Right forelimb (tissue), 1 donor: ENCODE data around the gene FAM229A.
A peak's percentile ranks its signal among the peaks of the same experiment; 100 is the strongest.
"Not testable (repeated sequence)": the region's sequence is repeated elsewhere in the genome, so short reads cannot be mapped to it uniquely, and the experiment has no call there.

ENCODE experiments used
- DNase-seq: peaks from one replicate; pipeline ENCODE4 v3.0.0-alpha.2; 2018

FAM229A gene

DNA sequence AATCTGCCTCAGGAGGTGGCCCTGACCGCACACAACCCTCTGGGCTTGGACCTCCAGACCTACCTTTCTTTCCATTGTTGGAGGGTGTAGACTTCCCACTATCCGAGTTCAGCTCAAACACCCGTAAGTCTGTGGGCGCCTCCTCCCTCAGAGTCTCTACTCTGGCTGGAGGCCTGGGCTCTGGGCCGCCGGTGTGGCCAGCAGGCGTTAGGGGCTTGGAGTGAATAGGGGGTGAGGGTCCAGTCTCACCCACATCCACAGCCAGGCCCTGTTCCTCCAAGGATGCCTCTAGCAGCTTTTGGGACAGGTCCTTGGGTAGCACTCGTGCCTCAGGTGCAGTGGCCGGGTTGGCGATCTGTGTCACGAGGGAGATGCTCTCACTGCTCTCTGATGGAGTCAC is 13.9 kb upstream of the FAM229A start:
- no peak for DNase-seq

DNA sequence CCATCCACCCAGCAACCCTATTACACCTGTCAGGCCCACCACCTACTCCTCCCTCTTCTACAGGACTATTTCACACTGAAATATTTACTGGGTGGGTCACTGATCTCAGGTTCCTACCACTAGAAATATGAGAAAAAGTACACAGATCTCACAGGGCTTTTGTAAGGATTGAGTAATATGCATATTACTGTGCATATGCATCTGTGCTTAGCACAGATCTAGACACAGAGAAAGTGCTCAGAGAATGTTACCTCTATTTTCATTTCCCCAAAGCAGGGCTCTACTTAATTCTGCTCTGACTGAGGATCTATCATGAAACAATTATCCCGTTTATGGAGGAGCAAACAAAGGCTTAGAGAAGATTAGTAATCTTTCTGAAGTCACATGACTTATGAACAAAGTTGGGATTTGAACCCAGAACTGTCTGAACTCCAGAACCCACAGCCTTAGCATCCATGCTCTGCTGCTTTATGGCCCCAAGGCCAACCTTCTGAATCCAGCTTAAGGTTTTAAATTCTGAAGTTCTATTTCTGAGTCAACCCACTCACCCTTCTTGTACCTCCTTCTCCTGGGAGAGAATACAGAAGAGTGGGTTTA is 11.8 kb upstream of the FAM229A start:
- DNase-seq = no peak

- DNase-seq = no peak
These were observed 10.0 kb upstream of the FAM229A start for GRCh38 chr1:32372149-32372756.

GRCh38 chr1:32367912-32368635 is 5.8 kb upstream of the FAM229A start:
- DNase-seq = no peak

- DNase-seq = no peak
These were observed 3.2 kb upstream of the FAM229A start for GRCh38 chr1:32365445-32365844.

DNA sequence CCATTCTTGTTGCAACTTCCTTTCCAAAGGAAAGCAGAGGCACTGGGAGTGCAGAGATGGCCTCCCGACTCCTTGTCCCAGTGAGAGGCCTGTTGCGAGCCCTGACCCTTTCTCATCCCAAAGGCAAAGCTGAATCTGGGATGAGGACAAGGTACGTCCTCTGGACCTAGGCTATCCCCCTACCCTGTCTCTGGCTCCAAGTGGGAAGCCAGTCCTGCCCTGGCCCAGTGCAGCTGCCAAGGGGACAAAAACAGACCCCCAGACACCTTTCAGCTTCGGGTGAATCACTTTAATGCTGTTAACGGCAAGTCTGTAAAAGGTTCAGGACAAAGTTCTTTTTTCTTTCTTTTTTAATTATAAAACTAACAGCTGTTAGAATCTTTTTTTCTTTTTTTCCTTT is 2.6 kb upstream of the FAM229A start:
- peak; percentile 17 for DNase-seq

DNA sequence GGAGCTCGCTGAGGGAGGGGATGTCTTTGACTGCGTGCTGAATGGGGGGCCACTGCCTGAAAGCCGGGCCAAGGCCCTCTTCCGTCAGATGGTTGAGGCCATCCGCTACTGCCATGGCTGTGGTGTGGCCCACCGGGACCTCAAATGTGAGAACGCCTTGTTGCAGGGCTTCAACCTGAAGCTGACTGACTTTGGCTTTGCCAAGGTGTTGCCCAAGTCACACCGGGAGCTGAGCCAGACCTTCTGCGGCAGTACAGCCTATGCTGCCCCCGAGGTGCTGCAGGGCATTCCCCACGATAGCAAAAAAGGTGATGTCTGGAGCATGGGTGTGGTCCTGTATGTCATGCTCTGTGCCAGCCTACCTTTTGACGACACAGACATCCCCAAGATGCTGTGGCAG is 1.4 kb upstream of the FAM229A start:
- DNase-seq = no peak

- peak; percentile 79 for DNase-seq
These were observed 411 bp downstream of the FAM229A start for GRCh38 chr1:32361674-32362473.

DNA sequence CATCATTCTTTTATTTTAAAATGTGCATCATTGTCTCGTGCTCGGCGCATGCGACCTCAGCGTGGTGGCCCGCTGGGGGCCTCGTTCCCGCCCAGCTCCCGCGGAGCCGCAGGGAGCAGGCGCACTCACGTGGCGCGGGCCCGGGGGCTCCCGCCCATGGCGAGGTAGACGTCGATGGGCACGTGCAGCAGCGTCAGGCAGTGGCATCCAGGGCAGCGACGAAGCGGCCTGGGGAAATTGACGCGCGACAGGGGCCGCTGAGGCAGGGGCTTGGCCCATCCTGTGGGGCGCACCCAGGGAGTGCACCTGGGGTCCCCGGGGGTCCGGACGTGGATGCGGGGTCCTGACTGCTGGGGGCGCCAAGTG is 994 bp downstream of the FAM229A start:
- DNase-seq = no peak

DNA sequence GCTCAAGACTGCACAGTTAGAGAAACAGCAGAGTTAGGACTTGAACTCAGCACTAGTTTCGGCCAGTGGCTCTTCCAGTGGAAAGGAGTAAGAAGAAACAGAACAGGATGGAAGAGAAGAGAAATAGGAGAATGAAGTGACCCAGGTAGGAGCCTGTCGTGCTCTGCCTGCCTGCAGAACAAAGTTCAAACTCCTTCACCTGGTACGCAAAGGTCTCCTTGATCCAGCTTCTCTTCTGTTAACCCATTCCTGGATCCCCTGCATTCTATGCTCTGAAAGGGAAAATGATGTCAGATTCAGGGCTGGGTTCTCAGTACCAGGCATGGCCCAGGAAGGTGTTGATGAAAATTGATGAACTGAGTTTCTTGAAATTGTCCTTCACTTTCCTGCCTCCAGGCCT is 3.9 kb downstream of the FAM229A start:
- no peak for DNase-seq

DNA sequence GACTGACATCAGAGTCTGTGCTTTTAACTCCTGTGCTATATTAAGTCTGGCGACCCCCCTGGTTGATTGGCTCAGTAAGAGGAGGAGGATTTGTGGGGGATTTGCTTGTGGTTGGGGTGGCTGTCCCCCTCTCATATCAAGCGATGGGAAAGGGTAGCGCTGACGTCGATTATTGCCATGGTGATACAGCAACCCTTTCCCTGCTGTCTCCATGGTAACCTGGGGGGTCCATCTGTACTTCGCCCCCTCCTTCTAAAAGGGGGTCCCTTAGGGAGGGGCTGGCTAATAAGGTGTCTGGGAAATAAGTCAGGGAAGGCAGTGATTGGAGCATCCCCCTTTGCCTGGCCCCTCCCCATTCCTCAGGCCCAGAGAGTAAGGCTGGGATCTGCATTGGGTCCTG is 4.7 kb downstream of the FAM229A start:
- DNase-seq = no peak

DNA sequence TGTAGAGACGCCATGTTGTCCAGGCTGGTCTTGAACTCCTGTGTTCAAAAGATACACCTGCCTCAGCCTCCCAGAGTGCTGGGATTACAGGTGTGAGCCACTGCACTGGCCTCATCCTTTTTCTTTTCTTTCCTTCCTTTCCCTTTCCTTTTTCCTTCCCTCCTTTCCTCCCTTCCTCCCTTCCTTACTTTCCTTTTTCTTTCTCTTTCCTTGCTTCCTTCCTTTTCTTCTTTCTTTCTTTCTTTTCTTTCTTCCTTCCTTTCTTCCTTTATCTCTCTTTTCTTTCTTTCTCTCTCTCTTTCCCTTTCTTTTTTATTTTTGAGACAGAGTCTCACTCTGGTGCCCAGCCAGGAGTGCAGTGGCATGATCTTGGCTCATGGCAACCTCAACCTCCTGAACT is 5.8 kb downstream of the FAM229A start:
- DNase-seq = no peak

DNA sequence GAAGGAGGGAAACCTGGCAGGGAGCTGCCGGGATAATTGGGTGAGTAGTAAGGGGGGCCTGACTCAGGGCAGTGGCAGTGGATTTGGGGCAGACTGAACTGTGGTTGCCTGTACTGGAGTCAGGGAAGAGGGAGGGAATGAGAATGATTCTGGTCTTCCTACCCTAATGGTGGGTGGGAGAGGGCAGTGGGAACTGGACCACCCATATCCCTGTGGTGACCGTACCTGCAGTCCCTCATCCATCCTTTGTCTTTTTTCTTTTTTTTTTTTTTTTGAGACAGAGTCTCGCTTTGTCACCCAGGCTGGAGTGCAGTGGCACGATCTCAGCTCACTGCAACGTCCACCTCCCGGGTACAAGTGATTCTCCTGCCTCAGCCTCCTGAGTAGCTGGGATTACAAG is 6.5 kb downstream of the FAM229A start:
- DNase-seq = not testable (repeated sequence)

DNA sequence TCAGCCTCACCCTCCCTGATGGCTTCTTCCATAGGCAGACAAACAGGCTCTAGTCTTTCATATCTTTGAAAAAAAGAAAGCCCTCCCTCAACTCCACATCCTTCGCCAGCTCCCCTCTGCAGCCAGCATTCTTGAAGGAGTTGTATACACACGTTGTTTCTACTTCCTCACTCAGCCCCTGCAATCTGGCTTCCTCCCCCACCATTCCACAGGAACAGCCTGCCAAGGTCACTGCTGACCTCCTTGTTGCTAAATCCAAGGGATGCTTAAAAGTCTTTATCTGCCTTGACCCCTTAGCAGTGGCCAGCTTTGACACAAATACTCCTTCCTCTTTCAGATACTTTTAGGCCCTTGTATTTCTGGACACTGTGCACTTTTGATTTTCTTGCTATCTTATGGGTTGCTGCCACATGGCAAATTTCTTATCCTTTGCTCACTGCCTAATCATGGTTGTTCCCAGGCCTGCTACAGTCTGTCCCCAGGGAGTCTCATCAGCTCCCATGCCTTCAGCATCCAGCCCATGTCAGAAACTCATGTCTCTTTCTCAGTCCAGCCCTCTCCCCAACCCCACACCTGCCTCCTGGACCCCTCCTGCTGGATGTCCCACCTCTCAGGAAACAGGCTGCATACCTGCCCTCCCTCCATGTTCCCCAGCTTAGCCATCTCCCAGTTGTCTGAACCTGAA is 8.3 kb downstream of the FAM229A start:
- DNase-seq = no peak

- DNase-seq = no peak
These were observed 8.9 kb downstream of the FAM229A start for GRCh38 chr1:32353431-32353830.

- DNase-seq = no peak
These were observed 9.4 kb downstream of the FAM229A start for GRCh38 chr1:32352831-32353383.

DNA sequence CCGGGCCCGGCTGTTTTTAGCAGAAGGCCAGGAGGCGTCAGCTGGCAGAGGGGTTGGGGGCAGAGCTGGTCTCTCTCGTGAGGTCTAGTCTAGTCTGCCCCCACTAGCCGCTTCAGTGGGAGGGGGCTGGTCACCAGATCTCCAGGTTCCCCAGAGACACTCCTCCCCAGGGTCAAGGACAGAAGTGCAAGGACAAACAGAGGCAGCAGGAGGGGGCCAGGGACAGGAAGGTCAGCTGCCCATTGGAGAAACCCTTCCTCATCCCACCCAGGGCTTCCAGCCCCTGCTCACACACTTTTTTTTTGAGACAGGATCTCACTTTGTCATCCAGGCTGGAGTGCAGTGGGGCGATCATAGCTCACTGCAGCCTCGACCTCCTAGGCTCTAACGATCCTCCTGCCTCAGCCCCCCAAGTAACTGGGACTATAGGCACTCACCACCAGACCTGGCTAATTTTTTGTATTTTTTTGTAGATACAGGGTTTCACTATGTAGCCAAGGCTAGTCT is 10.0 kb downstream of the FAM229A start:
- DNase-seq = no peak

DNA sequence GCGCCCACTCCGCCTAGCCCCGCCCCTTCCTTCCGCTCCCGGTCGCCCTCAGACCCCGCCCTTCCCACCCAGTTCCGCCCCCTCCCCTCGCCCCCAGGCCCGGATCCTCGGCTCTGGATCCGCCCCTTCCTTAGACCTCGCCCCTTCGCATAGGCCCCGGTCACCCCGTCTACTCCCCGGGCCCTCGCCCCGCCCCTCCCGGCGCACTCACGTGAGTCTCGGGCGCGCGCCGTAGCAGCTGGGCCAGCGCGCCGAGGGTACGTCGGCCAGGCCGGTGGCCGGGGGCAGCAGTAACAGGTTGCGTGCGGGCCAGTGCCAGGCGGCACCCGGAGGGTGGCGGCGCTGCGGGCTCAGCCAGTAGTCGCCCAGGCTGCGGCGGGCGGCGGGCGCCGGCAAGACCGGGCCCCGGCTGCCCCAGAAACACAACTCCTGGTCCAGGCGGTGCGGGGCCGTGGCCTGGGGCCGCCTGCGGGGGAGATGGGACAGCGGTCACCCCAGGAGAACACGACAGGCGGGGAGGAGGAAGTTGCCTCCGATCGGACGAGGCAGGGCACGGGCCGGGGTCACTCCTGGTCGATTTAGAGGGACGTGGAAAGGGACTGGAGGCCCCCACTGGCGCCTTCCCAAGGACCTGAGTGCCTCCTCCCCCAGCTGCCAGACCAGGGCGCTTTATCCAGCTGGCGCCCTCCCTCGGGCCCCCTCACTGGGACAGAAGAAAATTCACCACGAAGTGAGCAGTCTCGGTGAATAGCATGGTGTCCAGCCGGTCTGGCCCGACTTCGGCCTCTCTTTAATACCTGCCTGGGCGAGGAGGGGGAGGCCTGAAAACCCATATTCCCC is 10.7 kb downstream of the FAM229A start:
- DNase-seq = peak; percentile 95

DNA sequence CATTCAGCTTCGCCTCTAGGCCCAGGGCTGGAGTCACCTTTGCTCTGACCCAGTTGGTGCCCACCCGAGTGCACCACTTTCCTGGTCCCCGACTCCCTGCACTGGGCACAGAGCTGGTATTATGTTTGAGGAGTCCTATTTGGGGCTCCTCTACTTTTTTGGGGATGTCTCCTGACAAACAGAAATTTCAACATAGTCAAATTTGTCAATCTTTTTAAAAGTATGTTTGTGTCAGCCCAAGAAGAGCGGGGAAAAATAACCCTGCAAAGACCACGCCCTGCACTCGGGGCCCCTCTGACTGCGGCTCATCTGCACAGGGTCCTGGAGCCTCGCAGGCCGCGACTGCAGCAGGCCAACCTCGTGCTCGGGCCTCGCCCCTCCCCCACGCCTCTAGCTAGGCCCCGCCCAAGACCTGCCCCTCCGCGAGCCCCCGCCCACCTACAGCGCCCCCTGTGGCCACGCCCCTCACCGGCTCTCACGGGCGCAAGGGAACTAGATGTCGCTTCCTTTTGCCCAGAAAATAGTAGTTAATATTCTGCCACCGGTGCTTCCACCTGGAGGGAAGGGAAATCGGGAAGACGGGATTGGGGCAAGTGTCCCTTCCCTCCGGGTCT is 11.4 kb downstream of the FAM229A start:
- no peak for DNase-seq

DNA sequence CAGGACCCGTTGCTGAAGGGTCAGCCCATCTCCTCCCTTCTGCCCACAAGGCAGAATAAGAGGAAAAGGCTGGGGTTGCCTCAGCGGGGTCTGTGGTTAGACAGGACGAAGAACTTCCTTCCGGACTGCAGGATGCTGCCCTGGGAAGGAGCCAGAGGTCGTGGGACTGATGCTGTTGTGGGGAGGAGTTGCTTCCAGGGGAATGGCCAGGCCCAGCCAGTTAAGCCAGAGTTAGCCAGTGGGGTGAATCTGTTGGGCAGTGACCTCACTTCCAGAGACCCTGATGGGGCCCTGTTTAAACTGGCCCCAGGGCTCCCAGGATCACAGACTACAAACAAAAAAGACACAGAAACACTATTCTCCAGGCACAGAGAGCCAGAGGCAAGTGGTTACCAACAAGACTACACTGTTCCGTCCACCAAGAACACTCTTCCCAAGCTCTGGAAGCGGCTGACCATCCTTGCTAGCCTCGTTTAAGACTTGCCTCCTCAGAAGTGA is 13.0 kb downstream of the FAM229A start:
- no peak for DNase-seq
